CD14-positive monocyte (primary cell): Measurements from ENCODE around the gene CRISPLD2. TPM values are rescaled to one million over a fixed set of nuclear protein-coding genes. Genes with fewer than 3 reads are reported as not detected.

Experiments
- DNase-seq, 3 donors: peaks; one replicate each; pipeline ENCODE4 v3.0.0-alpha.2; 2011 to 2022
- H2AFZ ChIP-seq: 2 replicates; pipeline ENCODE4 v1.6.0; 2012; ENCODE audit warnings: mild to moderate bottlenecking, low read depth, low read length, inconsistent platforms; ENCODE audit not compliant: insufficient read depth, poor library complexity, severe bottlenecking
- H3K27ac ChIP-seq, 2 donors: 1 replicate in 1 of 2; 2 replicates in 1 of 2; pipeline ENCODE4 v1.5.1; 2012 to 2013; ENCODE audit warnings: low read length in 2 of 2, control low read depth in 1 of 2, inconsistent platforms in 1 of 2, low read depth in 1 of 2, mild to moderate bottlenecking in 1 of 2
- H3K27me3 ChIP-seq, 2 donors: one replicate each; pipeline versions ENCODE4 v1.6.0 to v1.6.1; 2011 to 2013; ENCODE audit warnings: low read length in 2 of 2; ENCODE audit not compliant: control insufficient read depth in 2 of 2, insufficient read depth in 2 of 2
- H3K36me3 ChIP-seq, 2 donors: replicated peaks in 1 of 2; 1 replicate in 1 of 2; 2 replicates in 1 of 2; pipeline versions ENCODE4 v1.5.1 to v1.6.1; 2012 to 2013; ENCODE audit warnings: low read length in 2 of 2, control low read depth in 1 of 2, inconsistent platforms in 1 of 2, mild to moderate bottlenecking in 1 of 2; ENCODE audit not compliant: insufficient read depth in 2 of 2, control insufficient read depth in 1 of 2
- H3K4me1 ChIP-seq, 2 donors: 1 replicate in 1 of 2; 2 replicates in 1 of 2; pipeline versions ENCODE4 v1.5.1 to v1.6.1; 2012 to 2013; ENCODE audit warnings: low read length in 2 of 2, control low read depth in 1 of 2, inconsistent platforms in 1 of 2, mild to moderate bottlenecking in 1 of 2, moderate library complexity in 1 of 2; ENCODE audit not compliant: insufficient read depth in 2 of 2, control insufficient read depth in 1 of 2
- H3K4me2 ChIP-seq: replicated peaks from 2 replicates; pipeline ENCODE3; 2012; ENCODE audit warnings: low read length, moderate library complexity, mild to moderate bottlenecking; ENCODE audit not compliant: poor library complexity, severe bottlenecking; ENCODE audit errors: extremely low read depth
- H3K4me3 ChIP-seq, 3 experiments: fragments of 200-600 bp in 1 of 3; sonication (generic) in 1 of 3; replicated peaks in 1 of 3; 1 replicate in 2 of 3; 2 replicates in 1 of 3; pipeline ENCODE4 v1.5.1; 2011 to 2013; ENCODE audit warnings: low read length in 3 of 3, mild to moderate bottlenecking in 3 of 3, control low read depth in 2 of 3, low read depth in 2 of 3, inconsistent platforms in 1 of 3, moderate library complexity in 1 of 3
- H3K79me2 ChIP-seq: 2 replicates; pipeline ENCODE4 v1.6.0; 2012; ENCODE audit warnings: mild to moderate bottlenecking, control low read depth, inconsistent platforms, low read length, moderate library complexity; ENCODE audit not compliant: insufficient read depth
- H3K9ac ChIP-seq: 2 replicates; pipeline ENCODE4 v1.6.0; 2017; ENCODE audit warnings: low read length, mild to moderate bottlenecking; ENCODE audit not compliant: insufficient read depth, poor library complexity, severe bottlenecking
- H3K9me3 ChIP-seq, 2 donors: replicated peaks in 1 of 2; 1 replicate in 1 of 2; 2 replicates in 1 of 2; pipeline versions ENCODE4 v1.5.1 to v1.6.1; 2012 to 2013; ENCODE audit warnings: low read length in 2 of 2, control low read depth in 1 of 2; ENCODE audit not compliant: control insufficient read depth in 1 of 2, insufficient read depth in 1 of 2
- H4K20me1 ChIP-seq: 2 replicates; pipeline ENCODE4 v1.6.0; 2012; ENCODE audit warnings: mild to moderate bottlenecking, low read length, control low read depth, moderate library complexity; ENCODE audit not compliant: insufficient read depth
- H3K27ac Mint-ChIP-seq, 7 donors: one replicate each; pipeline ENCODE4 v1.8.0; 2020; ENCODE audit warnings: mild to moderate bottlenecking in 7 of 7, mixed read lengths in 7 of 7, moderate library complexity in 6 of 7, inconsistent platforms in 2 of 7
- H3K27me3 Mint-ChIP-seq, 3 donors: one replicate each; pipeline ENCODE4 v1.8.0; 2021 to 2022; ENCODE audit warnings: low read depth in 3 of 3, mild to moderate bottlenecking in 3 of 3, mixed read lengths in 3 of 3, moderate library complexity in 3 of 3, inconsistent platforms in 1 of 3
- H3K36me3 Mint-ChIP-seq, 2 donors: one replicate each; pipeline ENCODE4 v1.8.0; 2020; ENCODE audit warnings: mixed read lengths in 2 of 2, inconsistent platforms in 1 of 2, mild to moderate bottlenecking in 1 of 2
- H3K4me1 Mint-ChIP-seq: one replicate; pipeline ENCODE4 v1.8.0; 2020; ENCODE audit warnings: mild to moderate bottlenecking, mixed read lengths
- H3K4me3 Mint-ChIP-seq, 2 donors: one replicate each; pipeline ENCODE4 v1.8.0; 2020; ENCODE audit warnings: mild to moderate bottlenecking in 2 of 2, mixed read lengths in 2 of 2, moderate library complexity in 1 of 2
- H3K9me3 Mint-ChIP-seq, 7 donors: one replicate each; pipeline ENCODE4 v1.8.0; 2020 to 2022; ENCODE audit warnings: mixed read lengths in 7 of 7, mild to moderate bottlenecking in 6 of 7, moderate library complexity in 6 of 7, inconsistent platforms in 2 of 7
- WGBS: methylation state at CpG from one replicate; pipeline ENCODE4 v1.1.5; 2013; ENCODE audit warnings: missing lambda C conversion rate; ENCODE audit not compliant: insufficient coverage; 5-methylcytosine and 5-hydroxymethylcytosine counted together
- intact Hi-C, 2 donors: fragments of 100-400 bp; cut with micrococcal nuclease; formaldehyde crosslinking; loops; one replicate each; pipeline versions ENCODE4 v1.15.0 to v1.15.1; 2023
- polyA plus RNA-seq, 3 donors: library from polyadenylated mRNA; depleted of rRNA in 1 of 3; unstranded in 2 of 3; stranded (reverse) in 1 of 3; fragments of 300-500 nt in 2 of 3; fragments of >200 nt in 1 of 3; fragmentation: Illumina TruSeq in 2 of 3; gene quantifications; 1 replicate in 2 of 3; 2 replicates in 1 of 3; pipeline ENCODE4 v1.2.3, GENCODE V29; 2012 to 2021
- TF ChIP-seq, protein P1 (sequence below): fragments of 200-600 bp; IDR thresholded peaks from one replicate; pipeline ENCODE4 v1.8.0; 2022; ENCODE audit warnings: antibody characterized with exemption, mild to moderate bottlenecking

Gene CRISPLD2
- polyA plus RNA-seq, 3 donors = 40.7 to 90.4 (median 69.0) TPM

DNA sequence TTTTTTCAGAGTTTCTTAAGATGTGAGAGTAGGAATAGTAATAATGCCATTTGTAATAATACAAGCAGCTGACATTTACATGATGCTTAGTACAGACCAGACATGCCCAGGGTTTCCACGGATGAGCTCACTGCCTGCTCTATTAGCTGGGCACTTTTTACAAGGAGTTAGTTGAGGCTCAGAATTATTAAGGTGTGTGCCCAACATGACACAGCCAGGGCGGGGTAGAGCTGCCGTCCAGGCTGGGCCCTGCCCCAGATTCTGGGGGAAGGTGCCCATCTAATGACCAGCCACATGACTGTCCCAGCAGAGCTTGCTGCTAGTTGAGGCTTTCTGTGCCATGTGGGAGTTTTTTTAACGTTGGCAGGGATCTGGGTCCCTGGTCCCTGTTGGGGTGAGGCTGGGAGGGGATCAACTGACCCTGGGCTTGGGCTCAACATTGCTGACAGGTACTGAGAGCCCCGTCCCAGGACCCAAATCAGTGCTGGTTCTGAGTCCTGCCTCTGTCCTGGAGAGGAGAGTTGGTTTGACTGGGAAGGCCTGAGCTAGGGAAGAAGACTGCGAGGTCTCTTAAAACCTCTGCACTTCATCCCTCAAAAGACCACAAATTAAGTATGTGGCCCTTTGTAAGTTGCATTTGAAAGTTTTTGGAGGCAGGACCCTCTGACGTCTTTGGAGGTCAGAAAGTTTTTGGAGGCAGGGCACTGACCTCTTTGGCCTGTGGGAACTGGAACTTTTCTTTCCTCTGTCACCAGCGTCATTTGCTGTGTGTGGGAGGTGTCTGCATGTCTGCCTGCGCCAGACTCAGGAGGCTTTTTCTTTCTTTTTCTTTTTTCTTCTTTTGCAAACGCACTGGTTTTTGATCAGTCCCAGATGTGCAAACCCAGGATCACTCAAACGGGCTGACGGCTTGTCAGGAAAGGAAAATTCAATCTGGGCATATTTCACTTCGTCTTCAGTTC is 2.2 kb downstream of the CRISPLD2 start:
- Mint-ChIP-seq H3K36me3 (peaks cover 14 to 45% of the 10 kb centered on the region in 2 donors), H3K9me3 (peaks cover 0 to 5% (median 0%) of the 10 kb centered on the region in 7 donors), H3K27ac (peak overlapping the region in 2 of 7 donors; percentile 32 to 42), H3K4me1 (peaks cover 73% of the 10 kb centered on the region), H3K4me3 (peak overlapping the region; percentile 86 to 98), H3K27me3 (peaks cover 0 to 15% (median 5%) of the 10 kb centered on the region in 3 donors)
- peaks cover 72 to 73% of the 10 kb centered on the region in 2 donors for H3K4me1 ChIP-seq
- intact Hi-C loops = loop anchor here (5.0 kb wide), 2 partner anchors 45 to 65 kb away; no protein-coding TSS in a partner anchor
- H3K4me3 ChIP-seq = peak overlapping the region in 1 of 3 experiments; percentile 81
- H3K36me3 ChIP-seq = no peaks in the 10 kb centered on the region
- H3K27me3 ChIP-seq = peaks cover 0 to 5% of the 10 kb centered on the region in 2 donors
- H3K4me2 ChIP-seq = peak overlapping the region; percentile 81
- H3K9me3 ChIP-seq = no peaks in the 10 kb centered on the region
- H4K20me1 ChIP-seq = peaks cover 46% of the 10 kb centered on the region
- WGBS = 95% methylated on average over 7 of the region's 13 CpGs
- H3K79me2 ChIP-seq = peaks cover 59% of the 10 kb centered on the region
- DNase-seq = no peak
- TF ChIP-seq, protein P1, sequence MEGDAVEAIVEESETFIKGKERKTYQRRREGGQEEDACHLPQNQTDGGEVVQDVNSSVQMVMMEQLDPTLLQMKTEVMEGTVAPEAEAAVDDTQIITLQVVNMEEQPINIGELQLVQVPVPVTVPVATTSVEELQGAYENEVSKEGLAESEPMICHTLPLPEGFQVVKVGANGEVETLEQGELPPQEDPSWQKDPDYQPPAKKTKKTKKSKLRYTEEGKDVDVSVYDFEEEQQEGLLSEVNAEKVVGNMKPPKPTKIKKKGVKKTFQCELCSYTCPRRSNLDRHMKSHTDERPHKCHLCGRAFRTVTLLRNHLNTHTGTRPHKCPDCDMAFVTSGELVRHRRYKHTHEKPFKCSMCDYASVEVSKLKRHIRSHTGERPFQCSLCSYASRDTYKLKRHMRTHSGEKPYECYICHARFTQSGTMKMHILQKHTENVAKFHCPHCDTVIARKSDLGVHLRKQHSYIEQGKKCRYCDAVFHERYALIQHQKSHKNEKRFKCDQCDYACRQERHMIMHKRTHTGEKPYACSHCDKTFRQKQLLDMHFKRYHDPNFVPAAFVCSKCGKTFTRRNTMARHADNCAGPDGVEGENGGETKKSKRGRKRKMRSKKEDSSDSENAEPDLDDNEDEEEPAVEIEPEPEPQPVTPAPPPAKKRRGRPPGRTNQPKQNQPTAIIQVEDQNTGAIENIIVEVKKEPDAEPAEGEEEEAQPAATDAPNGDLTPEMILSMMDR = no peak
- H3K27ac ChIP-seq = peak overlapping the region in 1 of 2 donors; percentile 6
- H3K9ac ChIP-seq = peak overlapping the region; percentile 59
- H2AFZ ChIP-seq = no peak overlapping the region

- intact Hi-C loops = loop anchor here (5.0 kb wide), 2 partner anchors 46 to 66 kb away; no protein-coding TSS in a partner anchor
- H3K4me2 ChIP-seq = peak overlapping the region; percentile 37
- peaks cover 81 to 83% of the 10 kb centered on the region in 2 donors for H3K4me1 ChIP-seq
- DNase-seq = peak in 1 of 3 donors; percentile 12
- H3K4me3 ChIP-seq = no peak overlapping the region
- H3K4me1 Mint-ChIP-seq = peaks cover 82% of the 10 kb centered on the region
- peaks cover 0 to 12% (median 4%) of the 10 kb centered on the region in 3 donors for H3K27me3 Mint-ChIP-seq
- WGBS = 100% methylated on average over 1 of the region's 6 CpGs
- H4K20me1 ChIP-seq = peaks cover 50% of the 10 kb centered on the region
- H3K79me2 ChIP-seq = peaks cover 63% of the 10 kb centered on the region
- no peak overlapping the region for H3K27ac ChIP-seq
- peak overlapping the region in 3 of 7 donors; percentile 36 to 73 (median 70) for H3K27ac Mint-ChIP-seq
- H3K27me3 ChIP-seq = peaks cover 0 to 5% of the 10 kb centered on the region in 2 donors
- H3K9ac ChIP-seq = no peak overlapping the region
- peaks cover 0 to 5% (median 0%) of the 10 kb centered on the region in 7 donors for H3K9me3 Mint-ChIP-seq
- TF ChIP-seq, protein P1 = no peak
- no peak overlapping the region for H3K4me3 Mint-ChIP-seq
- peaks cover 16 to 49% of the 10 kb centered on the region in 2 donors for H3K36me3 Mint-ChIP-seq
- no peak overlapping the region for H2AFZ ChIP-seq
- H3K9me3 ChIP-seq = no peaks in the 10 kb centered on the region
- H3K36me3 ChIP-seq = peaks cover 0 to 3% of the 10 kb centered on the region in 2 donors
Measured at GRCh38 chr16:84822990-84823389, 3.2 kb downstream of the CRISPLD2 start.
